Liver (tissue), 9 donors: Measurements from ENCODE around the gene C9orf72. TPM values are rescaled to one million over a fixed set of nuclear protein-coding genes. Genes with fewer than 3 reads are reported as not detected.

Source experiments
- DNase-seq: peaks from one replicate; pipeline ENCODE4 v3.0.0-alpha.2; 2017; ENCODE audit warnings: low spot score
- H3K27ac ChIP-seq, 2 donors: one replicate each; pipeline ENCODE4 v1.7.0; 2013; ENCODE audit warnings: inconsistent platforms in 2 of 2, low read length in 2 of 2, control low read depth in 1 of 2, low read depth in 1 of 2, mild to moderate bottlenecking in 1 of 2
- H3K27me3 ChIP-seq, 4 donors: one replicate each; pipeline versions ENCODE4 v1.6.1 to v1.7.0; 2013; ENCODE audit warnings: low read length in 3 of 4, inconsistent platforms in 1 of 4, mild to moderate bottlenecking in 1 of 4, moderate library complexity in 1 of 4; ENCODE audit not compliant: control insufficient read depth in 4 of 4, insufficient read depth in 4 of 4
- H3K36me3 ChIP-seq, 4 donors: one replicate each; pipeline versions ENCODE4 v1.6.1 to v1.7.0; 2013; ENCODE audit warnings: low read length in 3 of 4, mild to moderate bottlenecking in 3 of 4, low read depth in 1 of 4, moderate library complexity in 1 of 4; ENCODE audit not compliant: control insufficient read depth in 4 of 4, insufficient read depth in 3 of 4
- H3K4me1 ChIP-seq, 4 donors: one replicate each; pipeline versions ENCODE4 v1.6.1 to v1.7.0; 2013; ENCODE audit warnings: low read length in 3 of 4, mild to moderate bottlenecking in 3 of 4, moderate library complexity in 1 of 4; ENCODE audit not compliant: control insufficient read depth in 4 of 4, insufficient read depth in 4 of 4
- H3K4me3 ChIP-seq, 3 donors: one replicate each; pipeline versions ENCODE4 v1.6.1 to v1.7.0; 2013; ENCODE audit warnings: low read length in 3 of 3, control low read depth in 1 of 3, low read depth in 1 of 3, mild to moderate bottlenecking in 1 of 3
- H3K9ac ChIP-seq, 2 donors: one replicate each; pipeline ENCODE4 v1.7.0; 2013; ENCODE audit warnings: low read length in 2 of 2, mild to moderate bottlenecking in 2 of 2, moderate library complexity in 2 of 2, control low read depth in 1 of 2, low read depth in 1 of 2
- H3K9me3 ChIP-seq, 4 donors: one replicate each; pipeline versions ENCODE4 v1.6.1 to v1.7.0; 2013; ENCODE audit warnings: low read length in 3 of 4; ENCODE audit not compliant: control insufficient read depth in 4 of 4
- ATF3 ChIP-seq: IDR thresholded peaks from 2 replicates; pipeline ENCODE4 v1.6.1; 2016; ENCODE audit warnings: antibody characterized with exemption
- CTCF ChIP-seq: fragments of 150-350 bp; IDR thresholded peaks from 2 replicates; pipeline ENCODE4 v1.5.1; 2017; ENCODE audit warnings: improper control_type of control experiment, low read depth, low read length; ENCODE audit not compliant: missing input control
- EGR1 ChIP-seq, 2 donors: IDR thresholded peaks; 2 replicates each; pipeline ENCODE4 v1.6.1; 2016 to 2018; ENCODE audit warnings: antibody characterized with exemption in 2 of 2, low read depth in 2 of 2
- FOXA1 ChIP-seq: IDR thresholded peaks from 2 replicates; pipeline ENCODE4 v1.6.1; 2016; ENCODE audit warnings: antibody characterized with exemption
- FOXA2 ChIP-seq: IDR thresholded peaks from 2 replicates; pipeline ENCODE4 v1.6.1; 2016; ENCODE audit warnings: antibody characterized with exemption
- GABPA ChIP-seq, 2 donors: IDR thresholded peaks in 1 of 2; conservative IDR thresholded peaks in 1 of 2; 2 replicates each; pipeline ENCODE4 v1.6.1; 2016; ENCODE audit warnings: antibody characterized with exemption in 2 of 2, mild to moderate bottlenecking in 1 of 2, moderate library complexity in 1 of 2
- HNF4A ChIP-seq, 2 donors: conservative IDR thresholded peaks; 2 replicates each; pipeline ENCODE4 v1.6.1; 2016; ENCODE audit warnings: antibody characterized with exemption in 2 of 2, mild to moderate bottlenecking in 2 of 2
- HNF4G ChIP-seq: IDR thresholded peaks from 2 replicates; pipeline ENCODE4 v1.6.1; 2016; ENCODE audit warnings: antibody characterized with exemption
- JUND ChIP-seq, 2 donors: IDR thresholded peaks; 2 replicates each; pipeline ENCODE4 v1.6.1; 2016; ENCODE audit warnings: antibody characterized with exemption in 2 of 2
- MAX ChIP-seq: IDR thresholded peaks from 2 replicates; pipeline ENCODE4 v1.6.1; 2016; ENCODE audit warnings: antibody characterized with exemption
- NR2F2 ChIP-seq: IDR thresholded peaks from 2 replicates; pipeline ENCODE4 v1.6.1; 2016; ENCODE audit warnings: antibody characterized with exemption
- RAD21 ChIP-seq, 2 donors: IDR thresholded peaks; 2 replicates each; pipeline ENCODE4 v1.6.1; 2016; ENCODE audit warnings: antibody characterized with exemption in 2 of 2, mild to moderate bottlenecking in 2 of 2
- REST ChIP-seq: IDR thresholded peaks from 2 replicates; pipeline ENCODE4 v1.6.1; 2016; ENCODE audit warnings: antibody characterized with exemption, mild to moderate bottlenecking
- RXRA ChIP-seq, 2 donors: IDR thresholded peaks; 2 replicates each; pipeline ENCODE4 v1.6.1; 2017 to 2018; ENCODE audit warnings: antibody characterized with exemption in 2 of 2, mild to moderate bottlenecking in 1 of 2
- SP1 ChIP-seq: IDR thresholded peaks from 2 replicates; pipeline ENCODE4 v1.6.1; 2018; ENCODE audit warnings: antibody characterized with exemption, mild to moderate bottlenecking
- TAF1 ChIP-seq: conservative IDR thresholded peaks from 2 replicates; pipeline ENCODE4 v1.6.1; 2016; ENCODE audit warnings: antibody characterized with exemption, mild to moderate bottlenecking
- YY1 ChIP-seq: IDR thresholded peaks from 2 replicates; pipeline ENCODE4 v1.6.1; 2016; ENCODE audit warnings: antibody characterized with exemption, mild to moderate bottlenecking
- ZBTB33 ChIP-seq: IDR thresholded peaks from 2 replicates; pipeline ENCODE4 v1.6.1; 2016; ENCODE audit warnings: antibody characterized with exemption
- WGBS: extraction: QIAGEN DNeasy Blood & Tissue Kit; methylation state at CpG from one replicate; pipeline ENCODE4 v1.1.7; 2013; 5-methylcytosine and 5-hydroxymethylcytosine counted together
- polyA plus RNA-seq, 2 donors: library from polyadenylated mRNA; stranded (reverse) in 1 of 2; unstranded in 1 of 2; fragments of 200-250 nt in 1 of 2; fragments of >200 nt in 1 of 2; fragmentation: Nextera tagmentation in 1 of 2; extraction: Ambion mirVana in 1 of 2; gene quantifications; one replicate each; pipeline versions ENCODE4 v1.2.1 to v1.2.3, GENCODE V29; 2013 to 2015
- total RNA-seq, 2 donors: library from RNA; depleted of rRNA; stranded (reverse); fragments of >200 nt; gene quantifications; one replicate each; pipeline ENCODE4 v1.2.3, GENCODE V29; 2014
- donor health status: healthy.
- donor health status: healthy.
- donor health status: healthy.
- donor health status: healthy.
- donor health status: healthy.

The C9orf72 gene
- total and polyA plus RNA-seq, 4 donors: 2.8 to 14.1 (median 8.6) TPM

- no peak overlapping the region for H3K9ac ChIP-seq
- H3K9me3 ChIP-seq: no peaks in the 10 kb centered on the region
- H3K27ac ChIP-seq: no peak overlapping the region
- H3K4me1 ChIP-seq: no peaks in the 10 kb centered on the region
- no peak overlapping the region for H3K4me3 ChIP-seq
- H3K36me3 ChIP-seq: no peaks in the 10 kb centered on the region
- WGBS: 93% methylated on average over 19 of the region's 19 CpGs
- TF ChIP-seq REST: no peak
- no peak for TF ChIP-seq CTCF
- TF ChIP-seq MAX: no peak
- no peak for TF ChIP-seq FOXA2
- TF ChIP-seq HNF4A (conservative IDR thresholded peaks at IDR 0.05): no peak
- TF ChIP-seq NR2F2: no peak
- TF ChIP-seq JUND (IDR thresholded peaks at IDR 0.05): no peak
- no peak for TF ChIP-seq YY1
- no peak for TF ChIP-seq HNF4G
- TF ChIP-seq SP1: no peak
- no peak for TF ChIP-seq GABPA (IDR thresholded peaks at IDR 0.05 in 1 of 2, conservative IDR thresholded peaks at IDR 0.05 in 1 of 2)
- no peak for TF ChIP-seq FOXA1
- no peak for TF ChIP-seq RAD21 (IDR thresholded peaks at IDR 0.05)
- no peak for TF ChIP-seq TAF1
- no peak for TF ChIP-seq RXRA (IDR thresholded peaks at IDR 0.05)
- TF ChIP-seq ATF3: no peak
- no peak for TF ChIP-seq ZBTB33
- DNase-seq: no peak
- no peaks in the 10 kb centered on the region for H3K27me3 ChIP-seq
These were observed 37.3 kb upstream of the C9orf72 start for GRCh38 chr9:27610622-27611021.

- Histone ChIP-seq H3K4me1 (no peaks in the 10 kb centered on the region), H3K9ac (no peak overlapping the region), H3K27me3 (no peaks in the 10 kb centered on the region), H3K9me3 (no peaks in the 10 kb centered on the region), H3K27ac (no peak overlapping the region), H3K36me3 (no peaks in the 10 kb centered on the region), H3K4me3 (no peak overlapping the region)
- WGBS: 90% methylated on average over 4 of the region's 4 CpGs
- DNase-seq: no peak
- TF ChIP-seq FOXA2: no peak
- no peak for TF ChIP-seq HNF4A (conservative IDR thresholded peaks at IDR 0.05)
- no peak for TF ChIP-seq EGR1 (IDR thresholded peaks at IDR 0.05; ENCODE audit: low read depth in 2 of 2)
- no peak for TF ChIP-seq MAX
- TF ChIP-seq ATF3: no peak
- TF ChIP-seq RXRA (IDR thresholded peaks at IDR 0.05): no peak
- TF ChIP-seq REST: no peak
These were observed 29.7 kb upstream of the C9orf72 start for GRCh38 chr9:27602954-27603353.
